ENCODE results near the gene ORMDL2.

GRCh38 chr12:55823419-55823818 lies 5.6 kb downstream of the ORMDL2 start:
- no peak for TF ChIP-seq CTCF (IDR thresholded peaks at IDR 0.05)
- TF ChIP-seq POLR2A (IDR thresholded peaks at IDR 0.05; ENCODE audit: low read depth), result no peak

All from esophagus muscularis mucosa (tissue), 3 donors.